Embryonic facial prominence (tissue), 1 donor: ENCODE data around the gene NRXN3.
"Not testable (repeated sequence)": the region's sequence is repeated elsewhere in the genome, so short reads cannot be mapped to it uniquely, and the experiment has no call there.

ENCODE experiments used
- DNase-seq: peaks from one replicate; pipeline ENCODE4 v3.0.0-alpha.2; 2016; ENCODE audit errors: extremely low spot score

NRXN3 gene

DNA sequence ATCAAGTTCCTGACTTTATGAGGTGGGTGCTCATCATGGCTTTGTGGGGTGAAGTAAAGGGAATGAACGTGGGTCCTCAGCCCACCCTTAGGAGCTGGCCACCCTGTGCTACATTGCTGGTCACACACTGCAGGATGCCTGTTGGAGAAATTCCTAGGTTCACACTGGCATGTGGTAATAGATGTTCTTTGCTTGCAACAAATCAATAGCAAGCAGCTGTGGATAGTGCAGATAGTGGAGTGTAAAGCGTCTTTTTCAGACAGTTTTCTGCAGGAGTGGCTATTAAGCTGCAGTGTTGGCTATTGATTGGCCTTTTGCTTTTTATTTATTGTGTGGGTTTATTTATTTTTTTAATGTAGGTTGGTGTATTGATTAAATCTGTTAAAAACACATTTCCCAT lies 822.7 kb downstream of the NRXN3 start:
- DNase-seq: no peak

DNA sequence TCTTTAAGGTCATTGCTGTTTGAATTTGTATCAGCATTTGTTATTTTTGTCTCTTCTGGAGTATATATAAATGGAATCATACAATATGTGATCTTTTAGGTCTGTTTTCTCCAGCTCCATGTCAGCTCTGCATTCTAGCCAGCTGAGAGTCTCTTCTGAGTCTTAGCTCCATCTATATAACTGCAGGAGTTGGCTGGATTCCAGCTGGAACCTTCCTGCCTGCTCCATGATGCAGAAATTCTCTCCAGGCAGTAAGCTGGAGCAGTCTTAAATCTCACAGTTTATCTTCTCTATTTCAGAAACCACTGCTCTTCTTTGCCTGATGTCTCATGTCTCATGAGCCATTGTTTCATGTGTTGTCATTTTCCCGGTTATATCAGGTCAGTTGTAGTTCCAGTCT lies 827.6 kb downstream of the NRXN3 start:
- DNase-seq: no peak

DNA sequence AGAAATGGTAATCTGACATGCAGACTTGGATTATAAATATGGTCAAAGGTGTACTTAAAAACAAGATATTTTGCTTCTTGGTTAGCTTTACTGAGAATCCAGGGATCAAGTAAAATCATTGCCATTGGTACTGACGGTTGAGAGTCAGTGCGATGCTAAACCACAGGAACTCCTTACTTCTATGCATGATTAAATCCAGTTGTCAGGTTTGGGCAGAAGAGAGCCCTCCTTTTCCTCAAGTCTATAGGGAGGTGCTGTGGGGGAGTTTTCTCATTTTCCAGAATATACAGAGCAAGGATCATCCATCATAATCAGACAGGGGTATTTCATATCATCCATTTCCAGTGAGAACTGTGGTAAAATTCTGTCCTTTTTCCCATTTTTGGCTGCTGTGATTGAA lies 839.1 kb downstream of the NRXN3 start:
- DNase-seq: no peak

DNA sequence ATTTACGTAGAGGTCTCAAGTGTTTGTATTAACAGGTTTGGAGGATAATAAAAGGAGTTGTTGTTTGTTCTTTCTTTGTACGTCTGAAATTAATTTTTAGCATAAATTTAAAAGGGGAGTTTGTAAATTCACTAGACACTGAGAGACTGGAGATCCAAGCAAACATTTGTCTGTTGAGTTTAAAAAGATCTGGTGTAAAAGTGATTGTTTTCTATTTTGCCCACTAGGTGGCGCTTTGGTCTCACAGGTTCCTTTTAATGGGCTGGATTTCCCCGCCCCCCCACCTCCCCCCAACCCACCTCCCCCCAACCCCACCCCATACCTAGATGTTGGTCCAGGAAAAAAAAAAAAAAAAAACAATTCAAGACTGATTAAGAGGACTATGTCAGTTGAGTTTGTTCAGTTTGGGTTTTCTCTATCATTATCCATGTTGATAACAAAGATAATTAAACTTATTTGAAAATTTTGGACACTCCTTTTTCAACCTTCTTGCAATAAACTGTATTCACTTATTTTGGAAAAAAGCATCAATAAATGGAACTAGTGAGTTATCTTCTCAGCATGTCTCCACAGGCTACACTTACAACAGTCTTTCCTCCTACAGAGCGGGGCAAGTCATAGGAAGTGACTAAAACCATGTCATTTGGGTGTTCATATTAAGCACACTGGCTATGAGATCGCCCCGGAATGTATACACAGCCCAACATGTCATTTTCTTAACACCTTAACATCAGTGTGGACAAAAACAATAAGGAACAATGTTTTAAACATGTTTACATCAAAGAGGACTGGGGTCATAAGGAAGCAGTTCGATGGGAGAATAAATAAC lies 841.1 kb downstream of the NRXN3 start:
- DNase-seq: no peak

DNA sequence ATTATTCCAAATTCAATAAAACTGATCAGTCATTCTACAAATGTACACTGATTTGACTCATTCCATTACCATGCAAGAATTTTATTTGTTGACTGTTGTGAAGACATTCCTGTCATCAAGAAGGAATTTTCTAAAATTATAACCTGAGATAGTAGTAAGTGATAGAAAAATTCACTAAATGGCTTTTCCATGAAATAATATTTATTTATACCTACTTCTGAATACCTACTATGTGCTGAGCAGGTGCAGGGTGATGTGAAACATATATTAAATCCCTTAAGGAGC lies 841.7 kb downstream of the NRXN3 start:
- no peak for DNase-seq

DNA sequence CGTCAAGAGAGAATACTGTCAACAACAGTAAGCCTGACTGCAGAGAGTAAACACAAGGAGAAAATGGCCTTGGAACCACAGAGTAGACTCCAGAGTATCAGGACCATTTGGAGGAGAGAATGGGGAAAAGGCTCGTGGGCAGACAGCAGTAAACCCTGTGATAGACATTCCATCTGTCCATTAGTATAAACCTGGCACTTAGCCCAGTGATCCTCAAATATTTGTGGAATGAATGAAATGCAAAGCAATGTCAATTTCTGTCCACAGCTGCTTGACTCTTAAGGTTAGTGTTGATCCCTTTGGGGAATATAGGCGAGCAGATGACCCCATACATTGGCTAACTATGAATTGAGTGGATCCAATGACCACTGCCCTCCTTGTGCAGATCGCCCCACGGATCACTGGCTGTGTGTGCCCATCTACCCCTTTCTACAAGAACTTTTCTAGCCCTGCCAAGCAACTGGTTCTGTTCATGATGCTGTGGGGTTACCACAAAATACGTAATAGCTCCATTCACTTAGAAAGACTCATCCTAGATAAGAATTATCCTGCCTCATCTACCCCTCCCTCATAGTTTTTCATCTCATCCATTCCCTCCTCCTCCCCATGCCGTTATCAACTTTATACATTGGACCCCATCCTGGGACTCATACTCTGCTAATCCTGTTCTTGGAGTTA lies 846.8 kb downstream of the NRXN3 start:
- DNase-seq: no peak

DNA sequence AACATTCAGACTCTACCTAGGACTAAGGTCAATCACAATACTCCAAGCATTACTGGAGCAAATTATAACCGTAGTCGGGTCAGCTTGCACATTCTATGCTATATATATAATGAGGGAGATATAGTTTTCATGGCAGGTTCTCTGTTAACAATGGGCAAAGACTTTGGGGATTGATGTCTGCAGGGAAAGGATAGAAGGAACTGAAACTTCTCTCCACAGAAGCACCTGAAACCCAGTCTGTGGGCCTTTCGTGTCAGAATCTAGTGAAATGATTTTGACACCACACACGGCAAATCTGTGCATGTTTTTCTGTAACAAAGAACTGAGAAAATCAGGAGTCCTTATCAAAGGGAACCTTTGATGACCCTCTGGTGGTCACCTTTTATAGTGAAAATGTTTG lies 847.4 kb downstream of the NRXN3 start:
- DNase-seq: no peak

DNA sequence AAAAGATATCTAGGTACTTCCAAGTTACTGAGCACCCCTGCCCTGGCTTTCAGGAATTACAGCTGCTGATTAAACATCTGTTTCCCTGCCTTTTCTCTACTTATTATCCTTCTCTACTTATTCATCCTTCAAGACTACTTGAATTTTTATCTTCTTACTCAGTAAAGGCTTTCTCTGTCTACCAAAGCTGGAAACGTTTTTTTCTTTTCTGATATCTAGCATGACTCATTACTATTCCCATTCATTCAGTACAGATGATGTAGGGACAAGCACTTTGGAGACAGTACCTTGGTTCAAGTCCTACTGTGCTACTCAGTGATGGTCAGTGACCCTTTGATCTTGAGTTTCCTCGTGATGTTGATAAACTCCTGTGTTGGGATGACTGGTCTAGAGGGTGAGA lies 848.7 kb downstream of the NRXN3 start:
- DNase-seq: no peak

DNA sequence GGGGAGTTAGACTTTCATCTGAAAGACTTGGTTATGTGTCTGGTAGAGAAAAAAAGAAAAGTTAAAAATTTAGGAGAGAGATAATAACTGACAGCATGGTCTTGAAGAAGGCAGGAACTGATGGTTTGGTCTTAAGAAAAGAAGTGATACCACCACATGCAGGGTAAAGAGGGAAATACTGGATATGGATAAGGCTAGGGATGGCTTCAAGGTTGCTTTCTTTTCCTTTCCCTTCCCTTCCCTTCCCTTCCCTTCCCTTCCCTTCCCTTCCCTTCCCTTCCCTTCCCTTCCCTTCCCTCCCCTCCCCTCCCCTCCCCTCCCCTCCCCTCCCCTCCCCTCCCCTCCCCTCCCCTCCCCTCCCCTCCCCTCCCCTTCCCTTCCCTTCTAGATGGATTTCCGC lies 849.7 kb downstream of the NRXN3 start:
- DNase-seq: not testable (repeated sequence)

DNA sequence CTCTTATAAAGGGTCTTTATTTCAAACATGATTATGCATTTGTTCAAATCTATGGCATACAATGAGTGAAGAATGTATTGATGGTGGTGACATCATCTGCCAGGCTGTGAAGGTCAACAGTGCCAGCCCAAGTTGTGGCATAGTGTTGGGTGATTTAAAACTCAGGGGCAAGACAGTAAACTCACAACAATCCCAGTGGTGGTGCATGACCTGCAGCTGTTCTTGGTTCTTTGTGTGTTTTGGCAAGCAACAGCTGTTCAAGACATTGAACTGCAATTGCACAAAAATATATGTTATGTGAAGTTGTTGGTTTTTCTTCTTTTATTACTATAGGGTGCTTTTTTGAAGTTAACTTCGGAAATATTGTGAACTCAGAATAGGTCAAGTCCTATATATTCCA lies 851.6 kb downstream of the NRXN3 start:
- DNase-seq: no peak

DNA sequence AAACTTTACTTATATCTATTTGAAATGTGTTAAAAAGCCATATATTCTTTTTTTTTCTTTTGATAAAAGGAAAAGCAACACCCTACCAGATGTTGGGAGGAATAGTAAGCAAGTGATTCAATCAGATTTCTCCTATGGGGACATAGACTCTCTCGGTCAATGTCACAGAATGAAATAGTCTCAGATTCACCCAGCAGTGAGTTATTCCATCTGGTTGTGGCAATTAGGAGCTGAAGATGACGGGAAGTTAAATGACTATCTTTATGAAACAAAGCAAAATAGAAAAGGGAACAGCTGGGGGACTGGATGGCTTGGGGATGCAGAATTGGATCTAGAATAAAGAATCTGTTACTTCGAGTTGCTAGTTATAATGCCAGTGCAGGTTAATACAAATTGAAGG lies 857.0 kb downstream of the NRXN3 start:
- DNase-seq: no peak

DNA sequence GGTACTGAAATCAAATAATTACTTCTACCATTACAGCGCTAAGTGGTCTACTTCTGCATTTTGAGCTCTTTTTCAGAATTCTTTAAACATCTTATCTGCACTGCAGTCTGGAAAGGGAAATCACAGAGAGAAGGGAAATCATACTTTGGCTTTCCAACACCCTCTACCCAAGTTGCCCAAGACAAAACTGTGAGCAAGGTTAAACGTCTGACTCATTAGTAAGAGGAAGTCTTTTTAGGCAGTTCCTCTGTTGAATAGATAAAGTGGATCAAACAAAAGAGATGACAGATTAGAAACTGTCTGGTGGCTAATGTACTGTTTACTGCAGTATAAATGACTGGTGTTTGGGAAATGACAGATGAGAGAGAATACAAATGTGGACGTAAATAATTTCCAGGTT lies 858.1 kb downstream of the NRXN3 start:
- DNase-seq: no peak

DNA sequence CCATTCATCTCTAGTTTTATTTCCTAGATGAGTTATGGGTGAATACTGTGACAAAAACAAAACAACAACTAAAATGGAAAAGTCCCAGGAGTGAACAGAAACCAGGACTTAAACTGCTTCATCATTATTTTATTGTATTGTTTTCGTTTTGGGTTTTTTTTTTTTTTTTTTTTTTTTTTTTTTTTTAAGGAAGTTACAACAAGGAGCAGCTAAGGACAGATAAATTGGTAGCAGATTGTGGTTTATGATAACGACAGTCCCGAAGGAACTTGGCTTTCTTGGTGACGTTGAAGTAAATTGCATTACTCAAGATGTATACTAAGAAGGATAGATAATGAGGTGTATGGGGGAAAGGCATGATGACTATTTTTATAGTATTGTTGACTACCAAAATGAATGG lies 866.3 kb downstream of the NRXN3 start:
- no peak for DNase-seq

DNA sequence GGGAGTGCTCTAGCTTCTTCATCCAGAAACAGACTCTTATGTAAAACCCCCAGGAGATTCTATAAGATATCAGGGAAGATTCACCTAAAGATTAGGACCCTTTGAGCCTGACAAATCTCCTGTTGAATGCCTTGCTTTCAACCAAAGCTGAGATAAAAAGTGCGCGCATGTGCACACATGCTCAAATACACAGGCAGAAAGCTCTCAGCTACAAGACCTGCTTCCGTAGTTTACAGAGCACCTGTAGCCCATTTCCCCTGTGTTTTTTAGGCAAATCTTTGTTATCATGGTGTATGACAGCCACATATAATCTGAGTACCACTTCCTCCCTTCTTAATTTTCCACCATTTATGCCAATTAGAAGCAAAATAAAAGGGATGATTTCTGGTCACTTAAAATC lies 866.9 kb downstream of the NRXN3 start:
- no peak for DNase-seq

DNA sequence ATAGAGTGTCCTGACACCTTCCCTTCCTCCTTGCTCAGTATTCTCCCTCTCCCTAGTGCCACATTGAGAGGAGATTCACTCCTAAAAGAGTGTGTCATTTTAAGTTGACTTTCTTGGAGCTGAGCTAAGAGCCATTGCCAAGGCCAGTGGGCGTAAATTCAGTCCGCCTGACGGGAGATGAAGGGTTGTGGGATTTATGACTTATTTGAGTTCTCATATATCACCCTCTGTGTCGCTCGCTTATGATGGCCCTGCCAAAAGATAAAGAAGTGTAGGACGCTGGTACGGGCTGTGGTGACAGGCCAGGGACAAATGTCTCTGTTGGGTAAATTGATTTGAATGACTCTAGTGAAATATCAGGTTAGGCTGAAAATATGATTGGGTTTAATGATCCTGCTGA lies 867.4 kb downstream of the NRXN3 start:
- DNase-seq: no peak

DNA sequence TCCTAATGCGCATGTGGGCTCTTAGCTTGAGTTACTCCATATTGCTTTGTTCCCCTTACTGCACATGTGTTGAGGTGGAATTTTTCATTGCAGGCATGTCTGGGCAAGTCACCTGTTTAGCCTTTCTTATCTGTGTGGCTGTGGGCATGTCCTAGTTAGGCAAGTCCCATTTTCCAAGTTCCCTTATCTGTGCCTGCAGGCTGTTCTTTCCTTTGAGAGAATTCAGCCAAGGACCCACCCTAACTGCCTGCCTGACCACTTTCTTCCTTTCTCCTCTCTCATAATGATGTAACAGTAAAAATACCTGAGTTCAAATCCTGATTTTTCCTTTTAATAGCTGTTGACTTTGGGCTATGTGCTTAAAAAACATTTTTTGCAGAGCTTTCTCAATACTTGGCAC lies 870.6 kb downstream of the NRXN3 start:
- DNase-seq: no peak

DNA sequence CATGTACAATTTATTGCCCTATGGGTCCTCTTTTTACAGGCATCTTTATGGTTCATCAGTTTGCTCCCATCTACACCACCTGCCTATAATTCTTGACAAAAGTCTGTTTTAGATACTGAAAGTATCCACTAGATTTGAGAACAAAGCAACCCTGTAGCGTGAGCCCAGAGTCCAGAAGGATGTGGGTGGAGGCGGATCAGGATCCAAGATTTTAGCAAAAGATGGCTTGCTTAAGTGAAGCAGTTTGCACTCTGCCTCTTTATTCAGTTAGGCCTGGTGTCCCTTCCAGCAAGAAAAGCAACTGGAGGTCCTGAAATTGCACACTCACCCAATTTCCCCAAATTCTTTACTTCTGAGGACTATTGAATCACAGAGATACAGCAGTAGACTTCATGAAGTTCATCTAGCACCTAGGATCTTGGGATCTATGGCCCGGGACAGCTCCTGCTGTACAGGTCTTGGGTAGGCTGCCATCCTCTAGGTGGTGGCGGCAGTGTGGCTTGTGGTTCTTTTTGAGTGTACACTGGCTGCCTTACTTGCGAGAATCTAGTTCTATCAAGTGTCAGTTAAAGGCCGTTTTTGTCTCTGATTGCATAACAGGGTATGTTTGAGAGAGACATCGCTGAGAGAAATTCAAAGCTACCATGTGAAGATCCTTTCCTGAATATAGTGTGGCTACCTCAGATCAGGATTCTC lies 873.2 kb downstream of the NRXN3 start:
- DNase-seq: no peak

DNA sequence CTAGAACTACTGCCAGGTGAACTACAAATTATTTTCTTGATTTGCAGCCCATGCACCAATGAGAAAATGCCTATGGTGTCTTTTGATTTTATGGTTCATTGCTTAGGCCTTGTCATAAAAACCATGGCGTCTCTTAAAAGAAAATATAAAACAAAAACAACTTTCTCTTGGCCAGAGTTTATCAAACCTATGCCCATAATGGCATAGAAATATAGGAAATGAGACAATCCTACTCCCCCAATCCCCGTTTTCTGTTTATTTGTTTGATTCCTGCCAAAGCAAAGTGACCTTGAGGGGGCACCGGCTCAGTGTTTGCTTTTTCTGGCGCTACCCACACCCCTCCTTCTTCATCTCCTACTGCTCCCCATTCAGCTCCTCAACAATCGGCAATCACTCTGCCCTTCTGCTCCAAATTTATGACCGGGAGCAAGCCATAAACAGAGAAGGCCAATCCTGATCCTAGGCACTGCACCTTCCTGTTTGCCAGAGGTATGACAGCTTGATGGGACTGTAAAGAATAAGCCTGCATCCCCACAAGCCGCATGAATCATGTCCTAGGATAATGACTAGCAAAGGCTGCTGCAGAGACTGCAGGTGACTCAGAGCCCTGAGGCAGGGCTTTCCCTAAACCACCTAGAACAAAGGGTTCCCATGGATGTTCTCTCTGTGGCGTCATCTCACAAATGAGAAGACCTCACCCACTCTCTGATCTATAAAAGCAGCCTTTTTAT lies 874.9 kb downstream of the NRXN3 start:
- DNase-seq: no peak

DNA sequence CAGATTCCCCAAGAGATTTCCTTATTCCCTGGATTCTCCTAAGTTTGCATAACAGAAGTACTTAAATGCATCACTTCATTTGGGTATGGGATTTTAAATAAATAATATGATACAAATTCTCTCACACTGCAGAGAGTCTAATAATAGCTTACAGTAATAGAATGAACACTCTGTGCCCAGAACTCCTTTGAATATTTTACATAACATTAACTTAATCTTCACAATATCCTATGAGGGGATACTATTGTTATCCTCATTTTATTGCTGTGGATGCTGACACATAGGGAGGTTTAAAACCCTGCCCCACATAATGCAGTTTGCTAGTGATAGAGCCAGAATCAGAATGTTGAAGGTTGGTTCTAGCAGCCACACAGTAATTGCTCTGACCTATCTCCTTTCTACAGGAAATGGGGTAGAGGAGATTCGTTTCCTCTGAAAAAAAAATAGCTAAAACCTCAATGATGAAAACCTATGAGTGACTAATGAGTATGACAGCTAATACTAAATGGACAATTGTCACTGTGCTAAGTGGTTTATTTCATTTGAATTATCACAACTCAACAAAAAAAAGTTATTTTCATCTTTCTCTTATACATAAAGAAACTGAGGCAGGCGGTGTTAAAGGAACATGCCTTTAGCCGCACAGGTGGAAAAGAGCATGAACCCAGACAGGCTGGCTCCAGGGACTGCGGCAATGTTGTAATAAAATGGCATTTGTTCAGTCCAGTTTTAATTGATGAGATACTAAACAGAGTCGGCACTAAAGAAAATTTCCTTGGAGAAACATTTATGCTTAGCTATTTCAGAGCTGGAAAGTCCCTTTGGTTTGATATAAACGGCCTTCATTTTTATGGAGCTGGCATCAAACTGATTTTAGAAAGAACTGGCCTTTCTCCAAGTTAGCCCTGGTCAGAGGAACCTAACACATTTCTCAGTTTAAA lies 880.9 kb downstream of the NRXN3 start:
- DNase-seq: no peak

DNA sequence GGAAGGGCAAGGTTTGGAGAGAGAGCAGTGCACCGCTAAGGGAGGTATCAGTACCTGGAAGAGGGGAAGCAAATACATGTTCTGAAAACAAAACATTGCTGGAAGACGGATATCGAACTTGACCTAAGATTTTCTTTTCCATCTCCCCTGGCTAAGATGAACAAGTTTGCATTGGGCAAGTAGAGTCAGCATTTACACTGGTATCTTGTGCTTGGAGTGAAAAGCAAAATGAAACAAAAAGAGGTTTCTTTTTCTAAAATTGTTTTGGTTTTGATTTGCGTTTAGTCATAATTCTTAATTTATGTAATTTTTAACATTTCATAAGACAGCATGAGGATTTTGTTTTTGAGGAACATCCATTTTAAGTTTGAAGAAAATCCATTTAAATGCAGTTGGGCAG lies 881.6 kb downstream of the NRXN3 start:
- DNase-seq: no peak

DNA sequence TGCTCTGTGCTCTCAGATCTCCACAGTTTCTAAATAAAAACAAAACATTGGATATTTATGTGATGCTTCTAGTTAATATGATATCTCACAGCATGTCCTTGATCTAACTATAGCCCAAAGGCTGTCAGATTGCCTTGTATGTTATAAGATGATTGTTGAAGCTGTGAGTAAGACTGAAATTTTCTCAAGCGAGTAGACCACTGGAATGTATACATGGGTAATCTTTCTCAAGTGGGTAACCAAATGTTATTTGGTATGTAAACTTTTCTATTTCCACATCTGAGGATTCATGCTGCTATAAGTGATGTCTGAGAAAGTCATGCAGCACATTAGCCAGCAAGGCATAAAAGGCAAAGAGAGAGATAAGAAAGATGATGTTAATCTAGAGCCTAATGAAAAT lies 886.7 kb downstream of the NRXN3 start:
- no peak for DNase-seq
